B cell (primary cell): ENCODE results near the gene NCOA7.

Source experiments
- CTCF ChIP-seq: fragments of 200-600 bp; IDR thresholded peaks from one replicate; pipeline ENCODE4 v1.8.0; 2022; ENCODE audit warnings: antibody characterized with exemption, mild to moderate bottlenecking
- EZH2 ChIP-seq: IDR thresholded peaks from 2 replicates; pipeline ENCODE4 v1.6.1; 2012; ENCODE audit warnings: borderline replicate concordance, low read depth, mild to moderate bottlenecking, moderate library complexity, low read length; ENCODE audit not compliant: insufficient read depth, poor library complexity, severe bottlenecking

GRCh38 chr6:125919618-125920017, 128.9 kb downstream of the NCOA7 start:
- TF ChIP-seq CTCF = no peak
- TF ChIP-seq EZH2 = no peak
